CD4-positive, alpha-beta T cell (primary cell): ENCODE results near the gene LINGO1. TPM values are rescaled to one million over a fixed set of nuclear protein-coding genes. Genes with fewer than 3 reads are reported as not detected.

ENCODE experiments used
- ATAC-seq: fragments of 200-7000 bp; cut with Tn5 transposase; one replicate; pipeline ENCODE4 v1.10.0; 2022; ENCODE audit warnings: mild to moderate bottlenecking; ENCODE audit not compliant: poor library complexity
- CTCF ChIA-PET: fragments of 350-600 bp; sonication (Branson Sonifier 250); formaldehyde crosslinking; loops from one replicate; lab custom pipeline; 2021; ENCODE audit warnings: antibody characterized with exemption, inconsistent platforms; lab: Charles Lee
- POLR2A ChIA-PET: fragments of 350-600 bp; sonication (Branson Sonifier 250); formaldehyde crosslinking; loops from one replicate; lab custom pipeline; 2021; ENCODE audit warnings: antibody characterized with exemption, inconsistent platforms; lab: Charles Lee
- DNase-seq, 14 experiments: peaks; one replicate each; pipeline ENCODE4 v3.0.0-alpha.2; 2013 to 2020; ENCODE audit warnings: mixed read lengths in 2 of 14
- H3K27ac ChIP-seq, 2 donors: one replicate each; pipeline versions ENCODE4 v1.5.1 to v1.7.0; 2013; ENCODE audit warnings: low read length in 2 of 2, low read depth in 1 of 2, mild to moderate bottlenecking in 1 of 2
- H3K27me3 ChIP-seq, 2 experiments: 1 replicate in 1 of 2; 2 replicates in 1 of 2; pipeline versions ENCODE4 v1.6.1 to v1.7.0; 2013; ENCODE audit warnings: low read length in 2 of 2, control low read depth in 1 of 2, mild to moderate bottlenecking in 1 of 2, moderate library complexity in 1 of 2; ENCODE audit not compliant: insufficient read depth in 2 of 2, control insufficient read depth in 1 of 2
- H3K36me3 ChIP-seq: one replicate; pipeline ENCODE4 v1.6.1; 2013; ENCODE audit warnings: low read length, control low read depth; ENCODE audit not compliant: insufficient read depth
- H3K4me1 ChIP-seq: one replicate; pipeline ENCODE4 v1.6.1; 2013; ENCODE audit warnings: low read length, control low read depth; ENCODE audit not compliant: insufficient read depth
- H3K4me3 ChIP-seq: one replicate; pipeline ENCODE4 v1.5.1; 2013; ENCODE audit warnings: mild to moderate bottlenecking, low read length, moderate library complexity
- H3K9me3 ChIP-seq, 2 experiments: 1 replicate in 1 of 2; 2 replicates in 1 of 2; pipeline versions ENCODE4 v1.6.1 to v1.7.0; 2013; ENCODE audit warnings: low read length in 2 of 2, mild to moderate bottlenecking in 2 of 2, control low read depth in 1 of 2, moderate library complexity in 1 of 2; ENCODE audit not compliant: control insufficient read depth in 1 of 2, insufficient read depth in 1 of 2
- H3K27ac Mint-ChIP-seq: one replicate; pipeline ENCODE4 v1.8.0; 2020; ENCODE audit warnings: mixed read lengths
- H3K27me3 Mint-ChIP-seq: one replicate; pipeline ENCODE4 v1.8.0; 2021; ENCODE audit warnings: mixed read lengths
- H3K36me3 Mint-ChIP-seq: one replicate; pipeline ENCODE4 v1.8.0; 2021; ENCODE audit warnings: low read depth, mixed read lengths
- H3K4me1 Mint-ChIP-seq: one replicate; pipeline ENCODE4 v1.8.0; 2021; ENCODE audit warnings: low read depth, mixed read lengths
- H3K4me3 Mint-ChIP-seq: one replicate; pipeline ENCODE4 v1.8.0; 2020; ENCODE audit warnings: mild to moderate bottlenecking, mixed read lengths
- H3K9me3 Mint-ChIP-seq: one replicate; pipeline ENCODE4 v1.8.0; 2020; ENCODE audit warnings: mixed read lengths
- intact Hi-C, 2 experiments: fragments of 100-400 bp; cut with DNase I in 1 of 2; cut with micrococcal nuclease in 1 of 2; formaldehyde crosslinking; loops; one replicate each; pipeline versions ENCODE4 v1.15.1 to v1.9.0; 2023 to 2025; cut with DNase I, micrococcal nuclease
- total RNA-seq, 174 experiments: library from RNA in 2 of 174; stranded (reverse) in 2 of 174; gene quantifications; one replicate each; pipeline ENCODE4 v1.2.3 and lab custom pipeline; 2021 to 2026
- TF ChIP-seq, protein P1 (sequence below): fragments of 200-600 bp; IDR thresholded peaks from one replicate; pipeline ENCODE4 v1.8.0; 2022; ENCODE audit warnings: antibody characterized with exemption, mild to moderate bottlenecking

Gene LINGO1
- total RNA-seq, 2 experiments from 2014 or later, result not detected

DNA sequence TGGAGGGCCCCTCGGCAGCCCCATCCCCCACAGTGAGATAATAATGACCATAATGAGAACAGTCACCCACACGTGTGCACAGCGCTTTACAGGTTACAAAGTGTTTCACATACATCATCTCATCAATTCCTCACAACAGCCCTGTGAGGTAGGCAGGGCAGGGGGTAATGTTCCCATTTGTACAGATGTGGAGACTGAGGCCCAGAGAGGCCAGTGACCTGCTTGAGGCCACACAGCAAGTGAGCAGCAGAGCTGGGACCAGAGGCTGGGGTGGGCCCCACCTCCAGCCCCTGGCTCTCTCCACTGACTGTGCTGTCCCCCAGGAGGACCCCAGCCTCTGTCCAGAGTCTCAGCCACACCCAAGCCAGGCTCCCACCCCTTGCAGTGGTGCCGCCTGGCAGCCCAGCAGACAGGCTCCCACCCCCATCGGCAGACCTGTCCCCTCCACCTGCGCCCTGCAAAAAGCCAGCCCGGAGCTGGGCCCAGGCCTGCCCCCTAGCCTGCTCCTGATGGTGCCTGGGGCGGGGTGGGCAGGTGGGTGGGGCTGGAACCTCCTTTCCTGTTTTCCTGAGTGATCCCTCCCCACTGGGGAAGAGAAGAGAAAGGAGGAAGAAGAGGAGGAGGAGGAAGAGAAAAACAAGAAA is 19.6 kb downstream of the LINGO1 start:
- H3K36me3 ChIP-seq, result no peaks in the 10 kb centered on the region
- Mint-ChIP-seq H3K4me1 (no peaks in the 10 kb centered on the region), H3K4me3 (no peak overlapping the region), H3K27me3 (no peaks in the 10 kb centered on the region), H3K9me3 (no peaks in the 10 kb centered on the region), H3K27ac (no peak overlapping the region), H3K36me3 (no peaks in the 10 kb centered on the region)
- TF ChIP-seq, protein P1, sequence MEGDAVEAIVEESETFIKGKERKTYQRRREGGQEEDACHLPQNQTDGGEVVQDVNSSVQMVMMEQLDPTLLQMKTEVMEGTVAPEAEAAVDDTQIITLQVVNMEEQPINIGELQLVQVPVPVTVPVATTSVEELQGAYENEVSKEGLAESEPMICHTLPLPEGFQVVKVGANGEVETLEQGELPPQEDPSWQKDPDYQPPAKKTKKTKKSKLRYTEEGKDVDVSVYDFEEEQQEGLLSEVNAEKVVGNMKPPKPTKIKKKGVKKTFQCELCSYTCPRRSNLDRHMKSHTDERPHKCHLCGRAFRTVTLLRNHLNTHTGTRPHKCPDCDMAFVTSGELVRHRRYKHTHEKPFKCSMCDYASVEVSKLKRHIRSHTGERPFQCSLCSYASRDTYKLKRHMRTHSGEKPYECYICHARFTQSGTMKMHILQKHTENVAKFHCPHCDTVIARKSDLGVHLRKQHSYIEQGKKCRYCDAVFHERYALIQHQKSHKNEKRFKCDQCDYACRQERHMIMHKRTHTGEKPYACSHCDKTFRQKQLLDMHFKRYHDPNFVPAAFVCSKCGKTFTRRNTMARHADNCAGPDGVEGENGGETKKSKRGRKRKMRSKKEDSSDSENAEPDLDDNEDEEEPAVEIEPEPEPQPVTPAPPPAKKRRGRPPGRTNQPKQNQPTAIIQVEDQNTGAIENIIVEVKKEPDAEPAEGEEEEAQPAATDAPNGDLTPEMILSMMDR, result no peak
- H3K9me3 ChIP-seq, result peaks cover 0 to 20% of the 10 kb centered on the region in 2 experiments
- no peaks in the 10 kb centered on the region for H3K4me1 ChIP-seq
- H3K27me3 ChIP-seq, result no peaks in the 10 kb centered on the region
- intact Hi-C loops, result no loop called here
- DNase-seq, result no peak
- ChIA-PET CTCF (no interaction called here), POLR2A (no interaction called here)
- no peak overlapping the region for H3K27ac ChIP-seq
- no peak for ATAC-seq
- H3K4me3 ChIP-seq, result no peak overlapping the region

- Mint-ChIP-seq H3K4me3 (no peak overlapping the region), H3K4me1 (no peaks in the 10 kb centered on the region), H3K9me3 (no peaks in the 10 kb centered on the region), H3K27ac (no peak overlapping the region), H3K27me3 (no peaks in the 10 kb centered on the region), H3K36me3 (no peaks in the 10 kb centered on the region)
- no peak overlapping the region for H3K4me3 ChIP-seq
- no peaks in the 10 kb centered on the region for H3K4me1 ChIP-seq
- H3K27ac ChIP-seq, result no peak overlapping the region
- POLR2A ChIA-PET, result no interaction called here
- H3K36me3 ChIP-seq, result no peaks in the 10 kb centered on the region
- TF ChIP-seq, protein P1, result no peak
- no peak for ATAC-seq
- H3K9me3 ChIP-seq, result peaks cover 0 to 20% of the 10 kb centered on the region in 2 experiments
- CTCF ChIA-PET, result no interaction called here
- H3K27me3 ChIP-seq, result no peaks in the 10 kb centered on the region
- intact Hi-C loops, result no loop called here
- DNase-seq, result no peak
These were observed 20.9 kb downstream of the LINGO1 start for GRCh38 chr15:77611767-77612166.

DNA sequence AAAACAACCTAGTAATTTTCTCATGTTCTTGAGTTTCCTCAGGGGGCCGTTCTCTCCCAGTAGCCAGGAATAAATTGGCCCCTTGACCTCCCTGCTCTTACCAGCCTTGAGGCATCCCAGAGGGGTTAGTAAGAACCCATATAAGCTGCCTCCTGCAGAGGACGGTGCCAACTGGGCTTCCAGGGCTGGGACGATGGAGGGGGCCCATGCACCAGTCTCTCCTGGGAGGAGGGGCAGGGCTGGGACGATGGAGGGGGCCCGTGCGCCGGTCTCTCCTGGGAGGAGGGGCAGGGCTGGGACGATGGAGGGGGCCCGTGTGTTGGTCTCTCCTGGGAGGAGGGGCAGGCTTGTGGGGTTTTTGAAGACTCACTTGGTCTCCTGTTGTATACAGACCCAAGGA is 22.0 kb downstream of the LINGO1 start:
- Mint-ChIP-seq H3K36me3 (no peaks in the 10 kb centered on the region), H3K27ac (no peak overlapping the region), H3K4me1 (no peaks in the 10 kb centered on the region), H3K4me3 (no peak overlapping the region), H3K27me3 (peaks cover 3% of the 10 kb centered on the region), H3K9me3 (no peaks in the 10 kb centered on the region)
- H3K27ac ChIP-seq, result no peak overlapping the region
- TF ChIP-seq, protein P1, result no peak
- H3K36me3 ChIP-seq, result no peaks in the 10 kb centered on the region
- intact Hi-C loops, result no loop called here
- H3K27me3 ChIP-seq, result no peaks in the 10 kb centered on the region
- no peak overlapping the region for H3K4me3 ChIP-seq
- POLR2A ChIA-PET, result no interaction called here
- peaks cover 0 to 20% of the 10 kb centered on the region in 2 experiments for H3K9me3 ChIP-seq
- ATAC-seq, result no peak
- CTCF ChIA-PET, result no interaction called here
- no peaks in the 10 kb centered on the region for H3K4me1 ChIP-seq
- no peak for DNase-seq
